ENCODE results near the gene ELF1. TPM values are rescaled to one million over a fixed set of nuclear protein-coding genes. Genes with fewer than 3 reads are reported as not detected.

Gene ELF1
- total RNA-seq, 3 donors from 2014 or later (not counting 1 experiment from before 2014, with no cell fraction given): 174 to 216 (median 193) TPM

DNA sequence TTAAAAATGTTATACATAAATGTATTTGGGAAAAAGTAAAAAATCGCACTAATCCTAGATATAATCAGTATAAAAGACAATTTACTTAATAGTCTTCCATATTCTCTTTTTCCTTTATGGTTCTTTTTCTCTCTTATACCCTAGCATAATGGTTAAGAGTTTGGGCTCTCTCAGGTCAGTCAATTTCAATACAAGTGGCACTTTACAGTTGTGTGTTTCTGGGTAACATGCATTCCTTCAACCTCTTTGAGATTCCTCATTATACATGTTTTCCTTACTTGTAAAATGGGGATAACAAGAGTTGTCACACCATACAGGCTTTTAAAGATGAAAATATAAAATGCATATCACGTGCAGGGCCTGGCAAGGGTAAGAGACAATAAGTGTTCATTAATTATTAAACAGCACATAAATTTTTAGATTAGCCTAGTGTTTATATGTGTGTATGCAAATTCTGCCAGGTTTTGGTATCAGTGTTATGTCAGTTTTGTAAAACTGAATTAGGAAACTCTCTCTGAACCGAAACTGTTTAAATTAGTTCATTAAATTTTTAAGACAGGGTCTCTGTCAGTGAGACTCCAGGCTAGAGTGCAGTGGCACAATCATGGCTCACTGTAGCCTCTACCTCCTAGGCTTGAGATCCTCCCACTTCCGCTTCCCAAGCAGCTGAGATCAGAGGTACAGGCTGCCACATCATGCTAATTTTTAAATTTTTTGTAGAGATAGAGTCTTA is 49.8 kb downstream of the ELF1 start:
- no peaks in the 10 kb centered on the region for H3K36me3 ChIP-seq (ENCODE audit: control insufficient read depth, insufficient read depth, low read length)
- TF ChIP-seq, protein P1, sequence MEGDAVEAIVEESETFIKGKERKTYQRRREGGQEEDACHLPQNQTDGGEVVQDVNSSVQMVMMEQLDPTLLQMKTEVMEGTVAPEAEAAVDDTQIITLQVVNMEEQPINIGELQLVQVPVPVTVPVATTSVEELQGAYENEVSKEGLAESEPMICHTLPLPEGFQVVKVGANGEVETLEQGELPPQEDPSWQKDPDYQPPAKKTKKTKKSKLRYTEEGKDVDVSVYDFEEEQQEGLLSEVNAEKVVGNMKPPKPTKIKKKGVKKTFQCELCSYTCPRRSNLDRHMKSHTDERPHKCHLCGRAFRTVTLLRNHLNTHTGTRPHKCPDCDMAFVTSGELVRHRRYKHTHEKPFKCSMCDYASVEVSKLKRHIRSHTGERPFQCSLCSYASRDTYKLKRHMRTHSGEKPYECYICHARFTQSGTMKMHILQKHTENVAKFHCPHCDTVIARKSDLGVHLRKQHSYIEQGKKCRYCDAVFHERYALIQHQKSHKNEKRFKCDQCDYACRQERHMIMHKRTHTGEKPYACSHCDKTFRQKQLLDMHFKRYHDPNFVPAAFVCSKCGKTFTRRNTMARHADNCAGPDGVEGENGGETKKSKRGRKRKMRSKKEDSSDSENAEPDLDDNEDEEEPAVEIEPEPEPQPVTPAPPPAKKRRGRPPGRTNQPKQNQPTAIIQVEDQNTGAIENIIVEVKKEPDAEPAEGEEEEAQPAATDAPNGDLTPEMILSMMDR (IDR thresholded peaks at IDR 0.05): no peak
- H3K4me3 Mint-ChIP-seq: peak overlapping the region; percentile 75
- no peaks in the 10 kb centered on the region for H3K9me3 Mint-ChIP-seq
- no peak overlapping the region for H3K4me3 ChIP-seq (ENCODE audit: low read length)
- peaks cover 34% of the 10 kb centered on the region for H3K4me1 ChIP-seq (ENCODE audit: control insufficient read depth, insufficient read depth, low read length)
- ATAC-seq (peak; percentile 32 to 64 (median 39)), DNase-seq (peak in 1 of 2 donors; percentile 56)
- no peaks in the 10 kb centered on the region for H3K27me3 ChIP-seq (ENCODE audit: control insufficient read depth, insufficient read depth, low read length)
- H3K4me1 Mint-ChIP-seq: peaks cover 92 to 93% of the 10 kb centered on the region in 2 donors
- peak overlapping the region; percentile 85 to 89 for H3K27ac Mint-ChIP-seq
- no peaks in the 10 kb centered on the region for H3K9me3 ChIP-seq (ENCODE audit: control insufficient read depth, insufficient read depth, low read length)
- H3K27ac ChIP-seq (ENCODE audit: low read length): peak overlapping the region; percentile 15
- no peaks in the 10 kb centered on the region for H3K36me3 Mint-ChIP-seq
- no peaks in the 10 kb centered on the region for H3K27me3 Mint-ChIP-seq (ENCODE audit: low read depth in 2 of 2)
- WGBS (ENCODE audit: insufficient coverage): 44% methylated on average over 2 of the region's 4 CpGs
- intact Hi-C loops (cut with micrococcal nuclease): loop anchor here (10.0 kb wide), 1 partner anchor 45 kb away; the partner anchor contains the start of gene ELF1

DNA sequence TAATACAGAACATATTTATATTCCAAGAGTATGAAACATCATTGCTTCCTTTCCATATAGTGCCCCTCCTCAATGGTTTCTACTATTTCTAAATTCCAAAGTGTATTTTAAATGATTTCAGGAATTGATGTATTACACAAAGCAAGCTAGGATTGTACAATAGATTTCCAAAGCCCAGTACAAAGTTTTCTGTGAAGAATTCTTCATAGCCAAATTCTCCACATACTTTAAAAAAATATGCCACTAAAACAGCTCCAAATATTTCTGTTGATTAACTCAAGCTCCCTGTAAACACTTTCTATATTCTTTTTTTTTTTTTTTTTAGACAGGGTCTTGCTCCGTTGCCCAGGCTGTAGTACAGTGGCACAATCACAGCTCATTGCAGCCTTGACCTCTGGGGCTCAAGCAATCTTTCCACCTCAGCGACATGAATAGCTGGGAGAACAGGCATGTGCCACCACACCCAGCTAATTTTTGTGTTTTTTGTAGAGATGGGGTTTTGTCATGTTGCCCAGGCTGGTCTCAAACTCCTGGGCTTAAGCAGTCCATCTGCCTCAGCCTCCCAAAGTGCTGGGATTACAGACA is 50.6 kb downstream of the ELF1 start:
- ATAC-seq (no peak), DNase-seq (no peak)
- Histone ChIP-seq H3K27ac (ENCODE audit: low read length) (no peak overlapping the region), H3K27me3 (ENCODE audit: control insufficient read depth, insufficient read depth, low read length) (no peaks in the 10 kb centered on the region), H3K9me3 (ENCODE audit: control insufficient read depth, insufficient read depth, low read length) (no peaks in the 10 kb centered on the region), H3K36me3 (ENCODE audit: control insufficient read depth, insufficient read depth, low read length) (no peaks in the 10 kb centered on the region), H3K4me3 (ENCODE audit: low read length) (no peak overlapping the region), H3K4me1 (ENCODE audit: control insufficient read depth, insufficient read depth, low read length) (peaks cover 39% of the 10 kb centered on the region)
- Mint-ChIP-seq H3K9me3 (no peaks in the 10 kb centered on the region), H3K4me3 (peak overlapping the region; percentile 40), H3K36me3 (no peaks in the 10 kb centered on the region), H3K27ac (peak overlapping the region; percentile 42 to 89), H3K4me1 (peaks cover 92 to 93% of the 10 kb centered on the region in 2 donors), H3K27me3 (ENCODE audit: low read depth in 2 of 2) (no peaks in the 10 kb centered on the region)
- intact Hi-C loops (cut with micrococcal nuclease): loop anchor here (10.0 kb wide), 1 partner anchor 46 kb away; the partner anchor contains the start of gene ELF1
- TF ChIP-seq, protein P1 (IDR thresholded peaks at IDR 0.05): no peak
- 56% methylated on average over 2 of the region's 2 CpGs for WGBS (ENCODE audit: insufficient coverage)

DNA sequence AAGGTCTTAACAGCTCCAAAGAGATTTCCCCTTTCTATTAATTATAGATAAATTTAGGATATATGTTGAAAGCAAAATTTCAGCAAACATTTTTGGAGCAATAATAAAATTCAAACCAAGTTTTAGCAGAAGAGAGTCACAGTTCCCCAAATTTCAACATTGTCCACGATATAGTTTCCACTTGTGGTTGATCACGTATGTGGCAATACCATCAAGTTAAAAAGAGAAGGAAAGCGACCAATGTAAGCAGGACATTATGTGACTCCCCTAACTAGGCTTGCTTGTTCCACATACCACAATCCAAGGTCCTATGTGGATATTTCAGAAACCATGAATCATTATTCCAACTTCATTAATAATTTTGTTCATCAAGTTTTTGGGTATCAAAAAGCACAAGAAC is 52.8 kb downstream of the ELF1 start:
- no peak for DNase-seq
- 2% methylated on average over 3 of the region's 3 CpGs for WGBS (ENCODE audit: insufficient coverage)
- H3K27me3 Mint-ChIP-seq (ENCODE audit: low read depth in 2 of 2): no peaks in the 10 kb centered on the region
- Histone ChIP-seq H3K4me1 (ENCODE audit: control insufficient read depth, insufficient read depth, low read length) (peaks cover 46% of the 10 kb centered on the region), H3K27ac (ENCODE audit: low read length) (no peak overlapping the region), H3K27me3 (ENCODE audit: control insufficient read depth, insufficient read depth, low read length) (no peaks in the 10 kb centered on the region), H3K4me3 (ENCODE audit: low read length) (no peak overlapping the region), H3K9me3 (ENCODE audit: control insufficient read depth, insufficient read depth, low read length) (no peaks in the 10 kb centered on the region), H3K36me3 (ENCODE audit: control insufficient read depth, insufficient read depth, low read length) (no peaks in the 10 kb centered on the region)
- H3K4me3 Mint-ChIP-seq: peak overlapping the region; percentile 73
- no peaks in the 10 kb centered on the region for H3K36me3 Mint-ChIP-seq
- no peaks in the 10 kb centered on the region for H3K9me3 Mint-ChIP-seq
- intact Hi-C loops (cut with micrococcal nuclease): loop anchor here (10.0 kb wide), 1 partner anchor 49 kb away; the partner anchor contains the start of gene ELF1
- peaks cover 93 to 95% of the 10 kb centered on the region in 2 donors for H3K4me1 Mint-ChIP-seq
- peak overlapping the region; percentile 42 to 76 for H3K27ac Mint-ChIP-seq
- ATAC-seq: no peak
- TF ChIP-seq, protein P1 (IDR thresholded peaks at IDR 0.05): no peak

All from natural killer cell (primary cell).